ENCODE data around the gene AFF3.

AFF3 gene

GRCh38 chr2:99809259-99809900, 333.0 kb downstream of the AFF3 start:
- H3K27ac ChIP-seq, result no peak overlapping the region
- TF ChIP-seq CTCF (conservative IDR thresholded peaks at IDR 0.05), result no peak

- H3K27ac ChIP-seq, result no peak overlapping the region
- TF ChIP-seq CTCF (conservative IDR thresholded peaks at IDR 0.05), result no peak
These were observed 333.8 kb downstream of the AFF3 start for GRCh38 chr2:99808361-99809200.

- no peak for TF ChIP-seq CTCF (conservative IDR thresholded peaks at IDR 0.05)
- no peak overlapping the region for H3K27ac ChIP-seq
These were observed 335.6 kb downstream of the AFF3 start for GRCh38 chr2:99806758-99807157.

GRCh38 chr2:99805930-99806476, 336.4 kb downstream of the AFF3 start:
- no peak overlapping the region for H3K27ac ChIP-seq
- TF ChIP-seq CTCF (conservative IDR thresholded peaks at IDR 0.05), result no peak

GRCh38 chr2:99803846-99804245, 338.5 kb downstream of the AFF3 start:
- no peak overlapping the region for H3K27ac ChIP-seq
- no peak for TF ChIP-seq CTCF (conservative IDR thresholded peaks at IDR 0.05)

- no peak for TF ChIP-seq CTCF (conservative IDR thresholded peaks at IDR 0.05)
These were observed 339.7 kb downstream of the AFF3 start for GRCh38 chr2:99802734-99803133.

GRCh38 chr2:99801327-99801901, 341.0 kb downstream of the AFF3 start:
- TF ChIP-seq CTCF (conservative IDR thresholded peaks at IDR 0.05), result no peak
- H3K27ac ChIP-seq, result no peak overlapping the region

More at GRCh38 chr2:99802734-99803133, 339.7 kb downstream of the AFF3 start:
- no peak overlapping the region for H3K27ac ChIP-seq

Measured in VCaP (cell line).